ENCODE measurements around the gene GNG7.

- TF ChIP-seq EZH2 (IDR thresholded peaks at IDR 0.05) (no peak), POLR2AphosphoS5 (IDR thresholded peaks at IDR 0.05; ENCODE audit: borderline replicate concordance, low read depth, low read length) (no peak), FOXP2 (optimal IDR thresholded peaks at IDR 0.05; ENCODE audit: control extremely low read depth, extremely low read length, insufficient read depth) (no peak)
These were observed 154.8 kb downstream of the GNG7 start for GRCh38 chr19:2547721-2548120.
